ENCODE data around the gene ARPP21. TPM values are rescaled to one million over a fixed set of nuclear protein-coding genes. Genes with fewer than 3 reads are reported as not detected.

Gene ARPP21
- total RNA-seq, 8 experiments from 2014 or later, result 0.25 to 3.9 (median 1.8) TPM; not detected in 1

GRCh38 chr3:35670408-35670965 lies 31.2 kb downstream of the ARPP21 start:
- WGBS, 10 experiments, result 0 to 100% (median 82%) methylated on average over 1 to 8 of the region's 9 CpGs
- Histone ChIP-seq H3K4me3 (no peak overlapping the region), H3K4me1 (replicated peaks in 1 of 2) (peaks cover 0 to 3% of the 10 kb centered on the region in 2 donors), H3K27ac (no peak overlapping the region)
- ATAC-seq (replicated peaks in 6 of 8), result no peak
- in situ Hi-C loops (cut with MboI; ENCODE audit: low pct_unique_long_range_greater_than_20kb in 2 of 9, low sequenced_read_pairs in 9 of 9, unreplicated experiment in 9 of 9), result loop anchor here in 1 of 9 experiments (25.0 kb wide), 1 partner anchor 242 kb away; no protein-coding TSS in a partner anchor

- Histone ChIP-seq H3K4me1 (replicated peaks in 1 of 2) (peaks cover 0 to 3% of the 10 kb centered on the region in 2 donors), H3K4me3 (no peak overlapping the region), H3K27ac (no peak overlapping the region)
- 0 to 100% (median 33%) methylated on average over 1 to 2 of the region's 2 CpGs; no CpG with 5 or more reads in 4 of the 10 experiments for WGBS, 10 experiments
- in situ Hi-C loops (cut with MboI; ENCODE audit: low pct_unique_long_range_greater_than_20kb in 2 of 9, low sequenced_read_pairs in 9 of 9, unreplicated experiment in 9 of 9), result loop anchor here in 1 of 9 experiments (25.0 kb wide), 1 partner anchor 241 kb away; no protein-coding TSS in a partner anchor
- peak in 1 of 8 experiments; percentile 15 for ATAC-seq (replicated peaks in 6 of 8)
These were observed 32.2 kb downstream of the ARPP21 start for GRCh38 chr3:35671483-35671882.

GRCh38 chr3:35673017-35673416 lies 33.7 kb downstream of the ARPP21 start:
- Histone ChIP-seq H3K4me1 (replicated peaks in 1 of 2) (peaks cover 3% of the 10 kb centered on the region in 2 donors), H3K27ac (no peak overlapping the region), H3K4me3 (no peak overlapping the region)
- ATAC-seq (replicated peaks in 6 of 8), result peak in 2 of 8 experiments; percentile 31 to 40
- in situ Hi-C loops (cut with MboI; ENCODE audit: low pct_unique_long_range_greater_than_20kb in 2 of 9, low sequenced_read_pairs in 9 of 9, unreplicated experiment in 9 of 9), result loop anchor here in 1 of 9 experiments (25.0 kb wide), 1 partner anchor 239 kb away; no protein-coding TSS in a partner anchor
- WGBS, 10 experiments, result 5 to 100% (median 79%) methylated on average over 1 to 3 of the region's 3 CpGs; no CpG with 5 or more reads in 2 of the 10 experiments

GRCh38 chr3:35674451-35675109 lies 35.3 kb downstream of the ARPP21 start:
- Histone ChIP-seq H3K27ac (no peak overlapping the region), H3K4me1 (replicated peaks in 1 of 2) (peaks cover 3 to 4% of the 10 kb centered on the region in 2 donors), H3K4me3 (no peak overlapping the region)
- WGBS, 10 experiments, result 6 to 100% (median 82%) methylated on average over 1 to 5 of the region's 5 CpGs; no CpG with 5 or more reads in 1 of the 10 experiments
- in situ Hi-C loops (cut with MboI; ENCODE audit: low pct_unique_long_range_greater_than_20kb in 2 of 9, low sequenced_read_pairs in 9 of 9, unreplicated experiment in 9 of 9), result loop anchor here in 1 of 9 experiments (25.0 kb wide), 1 partner anchor 238 kb away; no protein-coding TSS in a partner anchor
- ATAC-seq (replicated peaks in 6 of 8), result no peak

- Histone ChIP-seq H3K27ac (no peak overlapping the region), H3K4me1 (replicated peaks in 1 of 2) (peaks cover 3 to 4% of the 10 kb centered on the region in 2 donors), H3K4me3 (no peak overlapping the region)
- WGBS, 10 experiments, result 0 to 90% (median 43%) methylated on average over 1 of the region's 1 CpG; no CpG with 5 or more reads in 5 of the 10 experiments
- ATAC-seq (replicated peaks in 6 of 8), result no peak
- in situ Hi-C loops (cut with MboI; ENCODE audit: low pct_unique_long_range_greater_than_20kb in 2 of 9, low sequenced_read_pairs in 9 of 9, unreplicated experiment in 9 of 9), result no loop called here
These were observed 35.9 kb downstream of the ARPP21 start for GRCh38 chr3:35675206-35675605.

DNA sequence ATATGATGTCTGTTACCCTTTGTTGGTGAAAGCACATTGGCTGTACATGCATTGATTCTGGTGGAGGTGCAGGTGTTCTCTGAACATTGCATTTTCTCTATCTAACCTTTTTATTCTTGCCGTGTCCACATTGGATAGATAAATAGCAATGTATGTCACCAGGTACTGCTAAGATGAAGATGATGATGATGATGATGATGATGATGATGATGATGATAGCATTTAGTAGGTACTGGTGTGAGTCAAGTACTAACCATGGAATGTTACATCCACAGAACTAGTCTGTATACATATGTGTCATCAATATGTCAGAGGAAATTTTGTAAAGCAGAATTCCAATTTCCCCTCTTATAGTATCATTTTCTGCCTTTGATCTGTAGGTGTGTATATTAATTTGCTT lies 36.3 kb downstream of the ARPP21 start:
- no peak overlapping the region for H3K27ac ChIP-seq
- H3K4me3 ChIP-seq, result no peak overlapping the region
- H3K4me1 ChIP-seq (replicated peaks in 1 of 2), result peaks cover 3 to 4% of the 10 kb centered on the region in 2 donors
- no peak for ATAC-seq (replicated peaks in 6 of 8)
- WGBS, 10 experiments, result 83 to 100% (median 100%) methylated on average over 1 of the region's 1 CpG; no CpG with 5 or more reads in 7 of the 10 experiments
- in situ Hi-C loops (cut with MboI; ENCODE audit: low pct_unique_long_range_greater_than_20kb in 2 of 9, low sequenced_read_pairs in 9 of 9, unreplicated experiment in 9 of 9), result no loop called here

DNA sequence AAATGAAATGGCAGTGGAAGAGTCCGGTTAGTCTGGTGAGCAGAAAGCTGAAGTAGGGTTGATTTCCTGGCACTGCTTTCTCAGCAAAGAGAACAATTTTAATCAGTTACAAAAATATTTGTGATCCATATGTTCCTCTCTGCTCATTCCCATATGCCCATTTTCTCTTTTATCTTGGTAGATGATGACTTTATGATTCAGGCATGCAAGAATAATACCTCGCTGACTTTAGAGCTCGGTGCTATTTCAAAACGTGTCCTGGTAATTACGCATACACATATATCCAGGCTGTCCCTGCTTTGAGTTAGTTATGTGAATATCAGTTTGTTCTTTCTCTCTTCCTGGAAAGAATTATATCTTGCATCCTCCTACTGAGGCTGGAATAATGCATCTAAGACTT lies 38.5 kb downstream of the ARPP21 start:
- peak in 2 of 8 experiments; percentile 20 to 49 for ATAC-seq (replicated peaks in 6 of 8)
- Histone ChIP-seq H3K4me1 (replicated peaks in 1 of 2) (peaks cover 3 to 4% of the 10 kb centered on the region in 2 donors), H3K4me3 (no peak overlapping the region), H3K27ac (no peak overlapping the region)
- 10 to 94% (median 83%) methylated on average over 2 to 5 of the region's 5 CpGs for WGBS, 10 experiments
- in situ Hi-C loops (cut with MboI; ENCODE audit: low pct_unique_long_range_greater_than_20kb in 2 of 9, low sequenced_read_pairs in 9 of 9, unreplicated experiment in 9 of 9), result no loop called here

DNA sequence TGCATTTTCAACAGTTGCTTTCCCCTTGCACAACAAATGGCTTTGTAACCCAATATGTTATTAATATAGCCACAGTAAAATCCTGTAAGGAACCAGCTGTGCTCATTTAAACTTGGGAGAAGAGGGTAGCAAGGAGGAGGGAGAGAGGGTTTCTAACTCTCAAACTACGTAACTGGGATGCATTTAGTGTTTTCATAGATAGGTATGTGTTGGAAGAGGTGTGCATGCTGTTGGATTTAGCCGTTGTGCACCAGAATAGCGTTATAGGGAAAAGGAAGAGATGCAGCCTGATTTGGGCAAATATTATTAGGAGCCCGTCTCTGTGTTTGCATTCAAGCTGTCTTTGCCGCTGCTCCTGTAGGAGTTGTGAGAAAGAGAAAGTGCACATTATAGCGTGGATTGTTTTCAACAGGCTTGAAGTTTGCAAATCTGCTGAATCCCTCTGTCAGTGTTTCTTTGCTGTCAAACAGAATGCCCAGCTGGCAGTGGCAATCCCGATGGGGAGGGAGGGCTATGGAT lies 39.4 kb downstream of the ARPP21 start:
- H3K4me1 ChIP-seq (replicated peaks in 1 of 2), result peaks cover 3 to 4% of the 10 kb centered on the region in 2 donors
- in situ Hi-C loops (cut with MboI; ENCODE audit: low pct_unique_long_range_greater_than_20kb in 2 of 9, low sequenced_read_pairs in 9 of 9, unreplicated experiment in 9 of 9), result no loop called here
- H3K27ac ChIP-seq, result no peak overlapping the region
- no peak for ATAC-seq (replicated peaks in 6 of 8)
- H3K4me3 ChIP-seq, result no peak overlapping the region
- 0 to 100% (median 85%) methylated on average over 1 to 7 of the region's 7 CpGs; no CpG with 5 or more reads in 1 of the 10 experiments for WGBS, 10 experiments

DNA sequence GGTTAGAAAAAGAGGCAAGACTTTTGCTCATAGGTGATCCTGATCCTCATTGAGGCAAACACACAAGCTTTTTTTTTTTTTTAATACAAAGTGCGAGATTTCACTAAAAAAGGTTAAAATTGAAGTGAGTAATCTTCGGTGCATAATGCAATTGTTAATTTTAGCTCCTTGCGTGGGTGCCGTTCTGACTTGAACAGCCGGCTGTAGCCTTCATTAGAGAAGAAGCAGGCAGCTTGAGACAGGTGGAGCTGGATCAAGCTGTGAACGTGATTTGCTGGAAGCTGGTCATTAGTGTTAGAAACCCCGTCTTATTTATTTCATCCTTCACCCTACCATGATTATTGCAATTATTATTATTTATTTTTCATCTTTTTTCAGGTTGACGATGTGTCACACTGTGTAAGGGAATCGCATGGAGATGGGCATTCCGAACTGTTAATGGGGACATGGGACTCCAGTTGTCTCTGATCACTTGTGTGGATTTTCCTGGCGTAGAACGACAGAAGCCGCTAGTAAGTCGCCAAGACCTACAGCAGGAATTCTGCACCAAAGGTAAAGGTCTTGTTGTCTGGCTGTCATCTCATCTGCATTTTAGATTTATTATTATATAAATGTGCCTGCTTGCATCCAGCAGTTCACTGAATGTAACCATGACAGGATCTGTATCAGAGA lies 40.2 kb downstream of the ARPP21 start:
- ATAC-seq (replicated peaks in 6 of 8), result no peak
- in situ Hi-C loops (cut with MboI; ENCODE audit: low pct_unique_long_range_greater_than_20kb in 2 of 9, low sequenced_read_pairs in 9 of 9, unreplicated experiment in 9 of 9), result no loop called here
- H3K27ac ChIP-seq, result no peak overlapping the region
- peaks cover 3 to 4% of the 10 kb centered on the region in 2 donors for H3K4me1 ChIP-seq (replicated peaks in 1 of 2)
- 8 to 97% (median 87%) methylated on average over 5 to 10 of the region's 14 CpGs; no CpG with 5 or more reads in 1 of the 10 experiments for WGBS, 10 experiments
- no peak overlapping the region for H3K4me3 ChIP-seq

- H3K4me1 ChIP-seq (replicated peaks in 1 of 2), result peaks cover 0 to 4% of the 10 kb centered on the region in 2 donors
- H3K27ac ChIP-seq, result no peak overlapping the region
- no peak for ATAC-seq (replicated peaks in 6 of 8)
- 0 to 89% (median 81%) methylated on average over 1 to 5 of the region's 5 CpGs for WGBS, 10 experiments
- in situ Hi-C loops (cut with MboI; ENCODE audit: low pct_unique_long_range_greater_than_20kb in 2 of 9, low sequenced_read_pairs in 9 of 9, unreplicated experiment in 9 of 9), result no loop called here
- H3K4me3 ChIP-seq, result no peak overlapping the region
These were observed 41.7 kb downstream of the ARPP21 start for GRCh38 chr3:35680866-35681650.

GRCh38 chr3:35685153-35685552 lies 45.8 kb downstream of the ARPP21 start:
- H3K4me1 ChIP-seq (replicated peaks in 1 of 2), result no peaks in the 10 kb centered on the region
- 40 to 100% (median 60%) methylated on average over 2 to 3 of the region's 3 CpGs; no CpG with 5 or more reads in 5 of the 10 experiments for WGBS, 10 experiments
- in situ Hi-C loops (cut with MboI; ENCODE audit: low pct_unique_long_range_greater_than_20kb in 2 of 9, low sequenced_read_pairs in 9 of 9, unreplicated experiment in 9 of 9), result no loop called here
- no peak for ATAC-seq (replicated peaks in 6 of 8)
- H3K27ac ChIP-seq, result no peak overlapping the region
- no peak overlapping the region for H3K4me3 ChIP-seq

DNA sequence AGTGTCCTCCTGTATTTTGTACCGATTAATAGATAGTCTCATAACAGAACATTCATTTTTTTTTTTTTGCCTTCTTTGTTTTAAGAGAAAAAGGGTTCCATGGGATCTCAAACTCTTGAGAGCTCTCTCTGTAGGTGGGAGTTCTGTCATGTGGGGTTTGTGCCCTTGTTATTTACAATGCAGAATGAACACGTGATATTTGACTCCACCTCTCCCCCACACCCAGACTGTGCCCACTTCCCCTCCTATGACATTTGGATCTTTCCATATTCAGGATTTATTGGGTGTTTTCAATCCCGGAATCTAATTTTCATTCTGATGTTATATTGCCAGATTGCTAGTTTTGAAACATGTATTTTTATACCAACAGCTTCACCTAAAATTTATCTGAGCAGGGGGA lies 49.5 kb downstream of the ARPP21 start:
- in situ Hi-C loops (cut with MboI; ENCODE audit: low pct_unique_long_range_greater_than_20kb in 2 of 9, low sequenced_read_pairs in 9 of 9, unreplicated experiment in 9 of 9), result no loop called here
- no peak overlapping the region for H3K27ac ChIP-seq
- no peak for ATAC-seq (replicated peaks in 6 of 8)
- H3K4me3 ChIP-seq, result no peak overlapping the region
- WGBS, 10 experiments, result 0 to 100% (median 80%) methylated on average over 1 to 3 of the region's 3 CpGs; no CpG with 5 or more reads in 1 of the 10 experiments
- H3K4me1 ChIP-seq (replicated peaks in 1 of 2), result no peaks in the 10 kb centered on the region
